ENCODE results near the gene SFTPA2. TPM values are rescaled to one million over a fixed set of nuclear protein-coding genes. Genes with fewer than 3 reads are reported as not detected.
"Not testable (repeated sequence)": the region's sequence is repeated elsewhere in the genome, so short reads cannot be mapped to it uniquely, and the experiment has no call there.

SFTPA2 gene
- total RNA-seq, 1 experiment from 2014 or later: not detected

- peak; percentile 19 for DNase-seq (ENCODE audit: low read depth)
These were observed 481 bp downstream of the SFTPA2 start for GRCh38 chr10:79559726-79560125.

- not testable (repeated sequence) for DNase-seq (ENCODE audit: low read depth)
These were observed 3.2 kb downstream of the SFTPA2 start for GRCh38 chr10:79556961-79557360.

- DNase-seq (ENCODE audit: low read depth): no peak
These were observed 4.6 kb downstream of the SFTPA2 start for GRCh38 chr10:79555354-79556309.

GRCh38 chr10:79552143-79552542 lies 8.1 kb downstream of the SFTPA2 start:
- no peak for DNase-seq (ENCODE audit: low read depth)

GRCh38 chr10:79547973-79548372 lies 12.2 kb downstream of the SFTPA2 start:
- DNase-seq (ENCODE audit: low read depth): no peak

- DNase-seq (ENCODE audit: low read depth): not testable (repeated sequence)
These were observed 13.1 kb downstream of the SFTPA2 start for GRCh38 chr10:79547128-79547527.

- not testable (repeated sequence) for DNase-seq (ENCODE audit: low read depth)
These were observed 15.1 kb downstream of the SFTPA2 start for GRCh38 chr10:79544926-79545659.

GRCh38 chr10:79544408-79544807 lies 15.8 kb downstream of the SFTPA2 start:
- DNase-seq (ENCODE audit: low read depth): not testable (repeated sequence)

GRCh38 chr10:79542626-79543025 lies 17.6 kb downstream of the SFTPA2 start:
- no peak for DNase-seq (ENCODE audit: low read depth)

GRCh38 chr10:79540930-79541329 lies 19.3 kb downstream of the SFTPA2 start:
- not testable (repeated sequence) for DNase-seq (ENCODE audit: low read depth)

GRCh38 chr10:79538311-79538710 lies 21.9 kb downstream of the SFTPA2 start:
- DNase-seq (ENCODE audit: low read depth): not testable (repeated sequence)

- DNase-seq (ENCODE audit: low read depth): not testable (repeated sequence)
These were observed 26.4 kb downstream of the SFTPA2 start for GRCh38 chr10:79533903-79534175.

- not testable (repeated sequence) for DNase-seq (ENCODE audit: low read depth)
These were observed 26.9 kb downstream of the SFTPA2 start for GRCh38 chr10:79533142-79533902.

GRCh38 chr10:79528261-79528660 lies 31.9 kb downstream of the SFTPA2 start:
- not testable (repeated sequence) for DNase-seq (ENCODE audit: low read depth)

- DNase-seq (ENCODE audit: low read depth): not testable (repeated sequence)
These were observed 35.0 kb downstream of the SFTPA2 start for GRCh38 chr10:79525049-79525710.

GRCh38 chr10:79523157-79523853 lies 36.9 kb downstream of the SFTPA2 start:
- DNase-seq (ENCODE audit: low read depth): not testable (repeated sequence)

GRCh38 chr10:79522464-79522863 lies 37.7 kb downstream of the SFTPA2 start:
- DNase-seq (ENCODE audit: low read depth): not testable (repeated sequence)

- DNase-seq (ENCODE audit: low read depth): not testable (repeated sequence)
These were observed 38.5 kb downstream of the SFTPA2 start for GRCh38 chr10:79521751-79522150.

- not testable (repeated sequence) for DNase-seq (ENCODE audit: low read depth)
These were observed 42.6 kb downstream of the SFTPA2 start for GRCh38 chr10:79517567-79517966.

- DNase-seq (ENCODE audit: low read depth): not testable (repeated sequence)
These were observed 43.5 kb downstream of the SFTPA2 start for GRCh38 chr10:79516532-79517205.
